Right lobe of liver (tissue), 6 donors: ENCODE measurements around the gene RPTOR. TPM values are rescaled to one million over a fixed set of nuclear protein-coding genes. Genes with fewer than 3 reads are reported as not detected.

Experiments used
- ATAC-seq, 4 donors: fragments of 200-7000 bp; cut with Tn5 transposase; one replicate each; pipeline ENCODE4 v1.9.1; 2020; ENCODE audit warnings: mild to moderate bottlenecking in 4 of 4, moderate library complexity in 4 of 4
- DNase-seq, 3 donors: peaks; one replicate each; pipeline ENCODE4 v3.0.0-alpha.2; 2020
- H3K27ac ChIP-seq, 3 donors: fragments of 200-600 bp; one replicate each; pipeline ENCODE4 v1.8.0; 2022
- H3K27me3 ChIP-seq, 2 donors: fragments of 200-600 bp; one replicate each; pipeline ENCODE4 v1.8.0; 2022
- H3K36me3 ChIP-seq, 4 donors: fragments of 200-600 bp; sonication (generic) in 1 of 4; one replicate each; pipeline versions ENCODE4 v1.5.1 to v1.8.0; 2017 to 2022; ENCODE audit warnings: control low read depth in 1 of 4
- H3K4me1 ChIP-seq, 4 donors: fragments of 200-600 bp; sonication (generic) in 1 of 4; one replicate each; pipeline versions ENCODE4 v1.5.1 to v1.8.0; 2017 to 2022; ENCODE audit warnings: control low read depth in 1 of 4
- H3K4me3 ChIP-seq, 3 donors: fragments of 200-600 bp; one replicate each; pipeline ENCODE4 v1.8.0; 2022
- H3K9me3 ChIP-seq, 4 donors: fragments of 200-600 bp; sonication (generic) in 1 of 4; one replicate each; pipeline versions ENCODE4 v1.5.1 to v1.8.0; 2017 to 2022; ENCODE audit warnings: control low read depth in 1 of 4
- POLR2A ChIP-seq: fragments of 450-650 bp; IDR thresholded peaks from one replicate; pipeline ENCODE4 v1.6.1; 2017; ENCODE audit warnings: antibody characterized with exemption, mild to moderate bottlenecking
- WGBS: methylation state at CpG from one replicate; pipeline ENCODE4 v1.1.6; 2018; ENCODE audit warnings: low coverage, low lambda C conversion rate; ENCODE audit not compliant: insufficient coverage; ENCODE audit errors: missing lambda C conversion rate; 5-methylcytosine and 5-hydroxymethylcytosine counted together
- intact Hi-C, 2 donors: fragments of 100-400 bp; cut with DNase I; formaldehyde crosslinking; loops; one replicate each; pipeline versions ENCODE4 v1.11.2 to v1.14.1; 2022
- total RNA-seq, 6 experiments: library from RNA; depleted of rRNA in 2 of 6; stranded (reverse); fragments of >200 nt in 2 of 6; fragmentation: NEBNext Ultra II Directional in 3 of 6; extraction: Animal tissue kit (Norgen Biotek cat#: 25700) in 3 of 6; gene quantifications; one replicate each; pipeline versions ENCODE4 v1.1.0 to v1.2.4, GENCODE V29; 2016 to 2023
- TF ChIP-seq, protein P1 (sequence below), 4 donors: fragments of 200-600 bp in 3 of 4; fragments of 450-650 bp in 1 of 4; IDR thresholded peaks; one replicate each; pipeline versions ENCODE4 v1.5.1 to v1.8.0; 2016 to 2022; ENCODE audit warnings: antibody characterized with exemption in 4 of 4, mild to moderate bottlenecking in 2 of 4
- donor health status: DM: no; HTN: yes; CAD: no.
- donor health status: DM: no; HTN: no; CAD: no.
- donor health status: DM: no; HTN: no; CAD: no.
- donor health status: DM: no; HTN: yes; CAD: no.
- donor health status: DM: no; HTN: yes; CAD: no.

Gene RPTOR
- total RNA-seq, 6 experiments from 2014 or later, result 13.1 to 24.0 (median 15.5) TPM

DNA sequence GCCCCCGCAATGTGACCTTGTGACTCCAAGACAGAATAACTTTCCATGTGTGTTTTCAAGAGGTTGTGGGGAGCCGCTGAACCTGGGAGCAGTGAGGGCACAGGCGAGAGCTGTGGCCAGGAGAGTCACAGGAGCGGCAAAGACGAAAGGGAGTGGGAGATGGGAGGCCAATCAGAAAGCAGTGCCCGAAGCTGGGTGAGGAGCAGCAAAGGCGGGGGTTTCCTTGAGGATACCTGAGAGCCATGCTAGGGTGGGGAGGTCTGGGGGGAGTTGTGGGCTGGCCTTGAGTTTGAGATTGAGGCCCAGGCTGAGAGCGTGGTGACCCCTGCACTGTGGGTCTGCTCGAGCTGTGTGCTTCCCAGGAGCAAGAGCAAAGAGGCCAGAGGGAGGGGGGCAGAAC is 45.1 kb upstream of the RPTOR start:
- Histone ChIP-seq H3K27me3 (no peaks in the 10 kb centered on the region), H3K27ac (no peak overlapping the region), H3K36me3 (no peaks in the 10 kb centered on the region), H3K4me3 (no peak overlapping the region), H3K4me1 (no peaks in the 10 kb centered on the region), H3K9me3 (no peaks in the 10 kb centered on the region)
- TF ChIP-seq, protein P1, sequence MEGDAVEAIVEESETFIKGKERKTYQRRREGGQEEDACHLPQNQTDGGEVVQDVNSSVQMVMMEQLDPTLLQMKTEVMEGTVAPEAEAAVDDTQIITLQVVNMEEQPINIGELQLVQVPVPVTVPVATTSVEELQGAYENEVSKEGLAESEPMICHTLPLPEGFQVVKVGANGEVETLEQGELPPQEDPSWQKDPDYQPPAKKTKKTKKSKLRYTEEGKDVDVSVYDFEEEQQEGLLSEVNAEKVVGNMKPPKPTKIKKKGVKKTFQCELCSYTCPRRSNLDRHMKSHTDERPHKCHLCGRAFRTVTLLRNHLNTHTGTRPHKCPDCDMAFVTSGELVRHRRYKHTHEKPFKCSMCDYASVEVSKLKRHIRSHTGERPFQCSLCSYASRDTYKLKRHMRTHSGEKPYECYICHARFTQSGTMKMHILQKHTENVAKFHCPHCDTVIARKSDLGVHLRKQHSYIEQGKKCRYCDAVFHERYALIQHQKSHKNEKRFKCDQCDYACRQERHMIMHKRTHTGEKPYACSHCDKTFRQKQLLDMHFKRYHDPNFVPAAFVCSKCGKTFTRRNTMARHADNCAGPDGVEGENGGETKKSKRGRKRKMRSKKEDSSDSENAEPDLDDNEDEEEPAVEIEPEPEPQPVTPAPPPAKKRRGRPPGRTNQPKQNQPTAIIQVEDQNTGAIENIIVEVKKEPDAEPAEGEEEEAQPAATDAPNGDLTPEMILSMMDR (IDR thresholded peaks at IDR 0.05), result no peak
- no peak for TF ChIP-seq POLR2A
- 68% methylated on average over 6 of the region's 9 CpGs for WGBS
- ATAC-seq (no peak), DNase-seq (no peak)
- intact Hi-C loops, result no loop called here

DNA sequence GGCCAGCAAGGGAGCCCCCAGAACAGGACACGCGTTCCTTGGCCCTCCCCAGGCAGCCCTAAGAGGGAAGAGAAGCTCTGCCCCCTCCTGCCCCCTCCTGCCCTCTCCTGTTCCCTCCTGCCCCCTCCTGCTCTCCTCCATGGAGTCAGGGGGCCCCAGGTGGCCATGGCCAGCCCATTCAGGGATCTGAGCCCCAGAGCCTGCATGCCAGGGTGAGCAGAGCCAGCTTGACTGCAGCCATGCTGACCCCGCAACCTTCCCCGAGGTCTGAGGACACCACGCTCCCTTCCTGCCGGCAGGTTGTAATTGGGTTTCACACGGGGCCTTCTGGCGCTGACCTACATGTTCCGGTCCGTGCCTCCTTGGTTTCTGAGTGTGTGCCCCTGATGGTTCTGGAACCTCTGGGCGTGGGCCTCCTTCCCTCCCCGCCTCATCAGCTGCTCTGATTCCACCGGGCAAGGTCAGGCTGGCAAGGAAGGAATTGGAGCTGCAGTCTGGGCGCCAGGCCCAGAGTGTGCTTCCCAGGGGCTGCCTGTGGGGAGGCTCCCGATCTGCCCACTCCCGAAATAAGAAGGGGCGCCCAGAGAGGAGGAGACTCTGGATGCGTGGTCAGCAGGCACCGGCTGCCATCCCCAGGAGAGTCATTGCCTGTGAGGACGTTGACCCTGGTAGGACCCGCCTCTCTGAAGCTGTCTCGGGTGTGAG is 44.5 kb upstream of the RPTOR start:
- Histone ChIP-seq H3K9me3 (no peaks in the 10 kb centered on the region), H3K27ac (no peak overlapping the region), H3K4me3 (no peak overlapping the region), H3K27me3 (no peaks in the 10 kb centered on the region), H3K36me3 (no peaks in the 10 kb centered on the region), H3K4me1 (no peaks in the 10 kb centered on the region)
- TF ChIP-seq POLR2A, result no peak
- TF ChIP-seq, protein P1 (IDR thresholded peaks at IDR 0.05), result no peak
- 19% methylated on average over 3 of the region's 22 CpGs for WGBS
- intact Hi-C loops, result no loop called here
- ATAC-seq (no peak), DNase-seq (no peak)

DNA sequence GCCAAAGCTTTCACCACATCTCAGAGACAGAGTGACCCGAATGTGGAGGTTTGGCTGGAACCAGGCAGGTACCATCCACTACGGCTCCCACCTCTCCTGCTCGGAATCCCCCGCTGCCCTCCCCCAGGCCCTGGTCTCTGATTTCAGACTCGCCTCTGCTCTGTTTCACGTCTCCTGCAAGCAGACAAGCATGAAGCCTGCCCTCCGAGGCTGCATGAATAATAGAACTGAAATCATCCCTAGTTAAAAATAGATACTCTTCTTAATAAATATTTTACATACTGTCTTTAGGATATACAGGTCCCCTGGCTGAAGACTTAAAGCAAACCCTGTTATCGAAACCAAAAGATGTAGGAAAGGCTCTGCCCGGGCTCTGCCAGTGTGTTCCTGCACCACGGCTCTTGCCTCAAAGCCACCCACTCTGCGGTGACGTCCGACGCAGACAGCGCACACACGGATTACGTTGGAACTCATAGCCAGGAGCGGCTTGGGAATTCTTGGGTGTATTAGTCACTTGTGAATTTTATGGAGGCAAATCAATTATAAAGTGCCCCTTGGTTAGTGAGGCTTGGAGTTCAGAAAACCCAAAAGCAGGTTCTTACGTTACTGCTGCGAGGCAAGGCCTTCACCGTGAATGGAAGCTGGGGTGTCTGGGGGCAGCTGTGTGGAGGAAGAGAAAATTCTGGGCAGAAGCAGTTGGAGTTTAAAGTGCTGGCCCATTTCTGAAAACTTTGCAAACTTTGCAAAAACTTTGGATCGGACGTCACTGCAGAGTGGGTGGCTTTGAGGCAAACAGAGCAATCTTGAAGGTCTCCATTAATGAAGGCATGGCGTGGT is 42.7 kb upstream of the RPTOR start:
- Histone ChIP-seq H3K4me3 (no peak overlapping the region), H3K27ac (no peak overlapping the region), H3K27me3 (no peaks in the 10 kb centered on the region), H3K4me1 (no peaks in the 10 kb centered on the region), H3K36me3 (no peaks in the 10 kb centered on the region), H3K9me3 (no peaks in the 10 kb centered on the region)
- DNase-seq (no peak), ATAC-seq (no peak)
- intact Hi-C loops, result no loop called here
- WGBS, result 77% methylated on average over 23 of the region's 24 CpGs
- no peak for TF ChIP-seq POLR2A
- TF ChIP-seq, protein P1 (IDR thresholded peaks at IDR 0.05), result no peak

DNA sequence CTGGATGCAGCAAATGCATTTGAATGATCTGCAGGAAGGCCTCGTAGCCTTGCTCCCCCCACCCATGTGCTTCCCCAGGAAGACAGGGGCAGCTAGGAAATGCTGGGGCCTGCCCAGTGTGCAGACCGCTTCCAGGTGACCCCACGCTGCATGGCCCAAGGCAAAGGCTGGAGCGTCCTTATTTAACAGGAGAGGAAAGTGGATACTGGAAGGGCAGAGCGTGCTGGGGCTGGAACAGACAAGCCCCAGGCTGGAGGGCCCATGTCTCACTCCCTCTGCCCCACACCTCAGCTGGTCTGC is 42.1 kb upstream of the RPTOR start:
- no peak for ATAC-seq

More for the DNA sequence above, 42.1 kb upstream of the RPTOR start:
- no peaks in the 10 kb centered on the region for H3K36me3 ChIP-seq
- no peaks in the 10 kb centered on the region for H3K9me3 ChIP-seq
- TF ChIP-seq POLR2A, result no peak
- TF ChIP-seq, protein P1 (IDR thresholded peaks at IDR 0.05), result no peak
- no peaks in the 10 kb centered on the region for H3K4me1 ChIP-seq
- no peak overlapping the region for H3K4me3 ChIP-seq
- intact Hi-C loops, result no loop called here
- DNase-seq, result no peak
- 86% methylated on average over 1 of the region's 5 CpGs for WGBS
- no peaks in the 10 kb centered on the region for H3K27me3 ChIP-seq
- H3K27ac ChIP-seq, result no peak overlapping the region
